HepG2 (cell line): Measurements from ENCODE around the gene IL22RA1.

Experiments
- ARID3A ChIP-seq: IDR thresholded peaks from 2 replicates; pipeline ENCODE4 v1.6.1; 2012; ENCODE audit warnings: low read depth, low read length, improper control_type of control experiment
- CTCF ChIP-seq: sonication (generic); formaldehyde crosslinking; IDR thresholded peaks from 2 replicates; pipeline ENCODE4 v1.5.0; 2020; ENCODE audit warnings: mild to moderate bottlenecking, missing genetic modification reagents, moderate library complexity
- GTF3A ChIP-seq: sonication (generic); formaldehyde crosslinking; conservative IDR thresholded peaks from 2 replicates; pipeline ENCODE4 v1.4.0; 2020; ENCODE audit warnings: mild to moderate bottlenecking, missing genetic modification reagents
- IRF1 ChIP-seq: sonication (generic); formaldehyde crosslinking; IDR thresholded peaks from 2 replicates; pipeline ENCODE4 v1.4.0; 2020; ENCODE audit warnings: low read depth, mild to moderate bottlenecking, missing genetic modification reagents
- MAX ChIP-seq: IDR thresholded peaks from 2 replicates; pipeline ENCODE4 v1.6.1; 2012; ENCODE audit warnings: inconsistent platforms
- POLR2AphosphoS5 ChIP-seq: IDR thresholded peaks from 2 replicates; pipeline ENCODE4 v1.6.1; 2012; ENCODE audit warnings: low read depth, low read length
- RAD51 ChIP-seq: fragments of 450-650 bp; IDR thresholded peaks from 2 replicates; pipeline ENCODE4 v1.6.1; 2016; ENCODE audit warnings: borderline replicate concordance
- ZNF138 ChIP-seq: sonication (generic); formaldehyde crosslinking; IDR thresholded peaks from 2 replicates; pipeline ENCODE4 v1.5.0; 2020; ENCODE audit warnings: mild to moderate bottlenecking, low read depth, missing genetic modification reagents

- TF ChIP-seq GTF3A (CRISPR knock-in tag) (no peak), IRF1 (CRISPR knock-in tag) (no peak), MAX (no peak), POLR2AphosphoS5 (no peak), ZNF138 (CRISPR knock-in tag) (no peak), CTCF (CRISPR knock-in tag) (no peak), ARID3A (no peak), RAD51 (no peak)
These were observed 46.6 kb upstream of the IL22RA1 start for GRCh38 chr1:24189528-24189927.
